Naive thymus-derived CD4-positive, alpha-beta T cell (primary cell): ENCODE measurements around the gene SERINC5. TPM values are rescaled to one million over a fixed set of nuclear protein-coding genes. Genes with fewer than 3 reads are reported as not detected.
A peak's percentile ranks its signal among the peaks of the same experiment; 100 is the strongest.

Experiments
- ATAC-seq: fragments of 150-1000 bp; cut with Tn5 transposase; 2 replicates; pipeline ENCODE4 v1.10.0; 2021; ENCODE audit warnings: mild to moderate bottlenecking, moderate library complexity
- CTCF ChIA-PET: fragments of 350-600 bp; sonication (Branson Sonifier 250); formaldehyde crosslinking; loops from one replicate; lab custom pipeline; 2021; ENCODE audit warnings: antibody characterized with exemption; lab: Charles Lee
- POLR2A ChIA-PET: fragments of 350-600 bp; sonication (Branson Sonifier 250); formaldehyde crosslinking; loops from one replicate; lab custom pipeline; 2021; ENCODE audit warnings: antibody characterized with exemption, inconsistent platforms; lab: Charles Lee
- DNase-seq, 9 donors: peaks; one replicate each; pipeline versions ENCODE4 v3.0.0 to v3.0.0-alpha.2; 2020 to 2022; ENCODE audit warnings: mixed read lengths in 1 of 9
- H3K27ac ChIP-seq: one replicate; pipeline ENCODE4 v1.7.0; 2013; ENCODE audit warnings: mild to moderate bottlenecking, low read depth, low read length, moderate library complexity
- H3K27me3 ChIP-seq, 2 donors: one replicate each; pipeline ENCODE4 v1.7.0; 2013; ENCODE audit warnings: low read length in 2 of 2, mild to moderate bottlenecking in 2 of 2, moderate library complexity in 2 of 2; ENCODE audit not compliant: control insufficient read depth in 2 of 2, insufficient read depth in 2 of 2
- H3K36me3 ChIP-seq, 3 experiments: 1 replicate in 2 of 3; 2 replicates in 1 of 3; pipeline ENCODE4 v1.7.0; 2013; ENCODE audit warnings: low read length in 3 of 3, mild to moderate bottlenecking in 3 of 3, moderate library complexity in 1 of 3; ENCODE audit not compliant: insufficient read depth in 3 of 3, control insufficient read depth in 2 of 3
- H3K4me1 ChIP-seq, 2 donors: one replicate each; pipeline ENCODE4 v1.7.0; 2013; ENCODE audit warnings: low read length in 2 of 2, mild to moderate bottlenecking in 2 of 2, moderate library complexity in 1 of 2; ENCODE audit not compliant: control insufficient read depth in 2 of 2, insufficient read depth in 2 of 2
- H3K4me3 ChIP-seq: 2 replicates; pipeline ENCODE4 v1.7.0; 2013; ENCODE audit warnings: mild to moderate bottlenecking, low read length
- H3K9me3 ChIP-seq, 3 experiments: 1 replicate in 2 of 3; 2 replicates in 1 of 3; pipeline ENCODE4 v1.7.0; 2013; ENCODE audit warnings: low read length in 3 of 3; ENCODE audit not compliant: control insufficient read depth in 2 of 3
- H3K27ac Mint-ChIP-seq, 9 donors: one replicate each; pipeline ENCODE4 v1.8.0; 2020 to 2022; ENCODE audit warnings: mixed read lengths in 9 of 9, mild to moderate bottlenecking in 8 of 9, moderate library complexity in 5 of 9, inconsistent platforms in 2 of 9
- H3K27me3 Mint-ChIP-seq, 5 donors: one replicate each; pipeline ENCODE4 v1.8.0; 2021 to 2022; ENCODE audit warnings: mixed read lengths in 5 of 5, mild to moderate bottlenecking in 1 of 5
- H3K36me3 Mint-ChIP-seq, 5 donors: one replicate each; pipeline ENCODE4 v1.8.0; 2020 to 2022; ENCODE audit warnings: mixed read lengths in 5 of 5, mild to moderate bottlenecking in 3 of 5, inconsistent platforms in 1 of 5
- H3K4me1 Mint-ChIP-seq, 7 donors: one replicate each; pipeline ENCODE4 v1.8.0; 2020 to 2022; ENCODE audit warnings: mixed read lengths in 7 of 7, mild to moderate bottlenecking in 3 of 7, inconsistent platforms in 1 of 7
- H3K4me3 Mint-ChIP-seq, 10 donors: one replicate each; pipeline ENCODE4 v1.8.0; 2020 to 2022; ENCODE audit warnings: mild to moderate bottlenecking in 10 of 10, mixed read lengths in 10 of 10, moderate library complexity in 6 of 10, inconsistent platforms in 2 of 10
- H3K9me3 Mint-ChIP-seq, 11 donors: one replicate each; pipeline ENCODE4 v1.8.0; 2020 to 2022; ENCODE audit warnings: mixed read lengths in 11 of 11, mild to moderate bottlenecking in 4 of 11, inconsistent platforms in 1 of 11, moderate library complexity in 1 of 11
- intact Hi-C, 2 donors: fragments of 100-400 bp; cut with micrococcal nuclease; formaldehyde crosslinking; loops; one replicate each; pipeline ENCODE4 v1.15.1; 2023
- polyA plus RNA-seq, 2 donors: library from polyadenylated mRNA; unstranded; fragments of 300-500 nt; fragmentation: Illumina TruSeq; gene quantifications; one replicate each; pipeline ENCODE4 v1.2.3, GENCODE V29; 2021
- total RNA-seq, 6 experiments: library from RNA in 5 of 6; stranded (reverse) in 5 of 6; gene quantifications; 1 replicate in 5 of 6; 2 replicates in 1 of 6; pipeline ENCODE4 v1.2.3 and lab custom pipeline; 2021 to 2026

SERINC5 gene
- total and polyA plus RNA-seq, 7 experiments from 2014 or later = 34.3 to 164 (median 101) TPM

DNA sequence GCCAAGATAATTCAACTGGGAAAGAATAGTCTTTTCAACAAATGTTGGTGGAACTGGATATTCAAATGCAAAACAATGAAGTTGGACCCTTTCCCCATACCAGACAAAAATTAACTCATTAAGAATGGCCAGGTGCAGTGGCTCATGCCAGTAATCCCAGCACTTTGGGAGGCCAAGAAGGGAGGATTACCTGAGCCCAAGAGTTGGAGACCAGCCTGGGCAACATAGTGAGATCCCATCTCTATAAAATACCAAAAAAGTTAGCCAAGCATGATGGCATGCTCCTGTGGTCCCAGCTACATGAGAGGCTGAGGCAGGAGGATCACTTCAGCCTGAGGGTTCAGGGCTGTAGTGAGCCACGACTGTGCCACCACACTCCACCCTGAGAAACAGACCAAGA lies 24.2 kb downstream of the SERINC5 start:
- Mint-ChIP-seq H3K9me3 (no peaks in the 10 kb centered on the region), H3K36me3 (peaks cover 0 to 9% (median 6%) of the 10 kb centered on the region in 5 donors), H3K4me1 (peaks cover 49 to 90% (median 73%) of the 10 kb centered on the region in 7 donors), H3K4me3 (peak overlapping the region in 7 of 10 donors; percentile 38 to 67 (median 58)), H3K27ac (peak overlapping the region in 7 of 9 donors; percentile 18 to 91 (median 74)), H3K27me3 (no peaks in the 10 kb centered on the region)
- CTCF ChIA-PET = no interaction called here
- intact Hi-C loops = no loop called here
- Histone ChIP-seq H3K4me3 (no peak overlapping the region), H3K27ac (peak overlapping the region; percentile 29), H3K27me3 (no peaks in the 10 kb centered on the region), H3K9me3 (no peaks in the 10 kb centered on the region), H3K4me1 (peaks cover 12 to 47% of the 10 kb centered on the region in 2 donors), H3K36me3 (no peaks in the 10 kb centered on the region)
- POLR2A ChIA-PET = interaction anchor here (0.6 to 1.0 kb wide), 4 partner anchors 12 to 101 kb away, joined by 3 read pairs; no protein-coding TSS in a partner anchor
- DNase-seq (no peak), ATAC-seq (no peak)

GRCh38 chr5:80231243-80231642 lies 24.6 kb downstream of the SERINC5 start:
- Histone ChIP-seq H3K9me3 (no peaks in the 10 kb centered on the region), H3K27me3 (no peaks in the 10 kb centered on the region), H3K4me3 (no peak overlapping the region), H3K4me1 (peaks cover 12 to 51% of the 10 kb centered on the region in 2 donors), H3K36me3 (no peaks in the 10 kb centered on the region), H3K27ac (peak overlapping the region; percentile 29)
- ATAC-seq = no peak
- Mint-ChIP-seq H3K27me3 (no peaks in the 10 kb centered on the region), H3K4me1 (peaks cover 51 to 92% (median 76%) of the 10 kb centered on the region in 7 donors), H3K36me3 (peaks cover 2 to 12% (median 7%) of the 10 kb centered on the region in 5 donors), H3K27ac (peak overlapping the region in 7 of 9 donors; percentile 18 to 91 (median 74)), H3K4me3 (peak overlapping the region in 8 of 10 donors; percentile 21 to 67 (median 52)), H3K9me3 (no peaks in the 10 kb centered on the region)
- ChIA-PET POLR2A (interaction anchor here (0.6 to 1.1 kb wide), 5 partner anchors 12 to 100 kb away, joined by 3 read pairs; no protein-coding TSS in a partner anchor), CTCF (no interaction called here)
- no peak for DNase-seq
- intact Hi-C loops = no loop called here

DNA sequence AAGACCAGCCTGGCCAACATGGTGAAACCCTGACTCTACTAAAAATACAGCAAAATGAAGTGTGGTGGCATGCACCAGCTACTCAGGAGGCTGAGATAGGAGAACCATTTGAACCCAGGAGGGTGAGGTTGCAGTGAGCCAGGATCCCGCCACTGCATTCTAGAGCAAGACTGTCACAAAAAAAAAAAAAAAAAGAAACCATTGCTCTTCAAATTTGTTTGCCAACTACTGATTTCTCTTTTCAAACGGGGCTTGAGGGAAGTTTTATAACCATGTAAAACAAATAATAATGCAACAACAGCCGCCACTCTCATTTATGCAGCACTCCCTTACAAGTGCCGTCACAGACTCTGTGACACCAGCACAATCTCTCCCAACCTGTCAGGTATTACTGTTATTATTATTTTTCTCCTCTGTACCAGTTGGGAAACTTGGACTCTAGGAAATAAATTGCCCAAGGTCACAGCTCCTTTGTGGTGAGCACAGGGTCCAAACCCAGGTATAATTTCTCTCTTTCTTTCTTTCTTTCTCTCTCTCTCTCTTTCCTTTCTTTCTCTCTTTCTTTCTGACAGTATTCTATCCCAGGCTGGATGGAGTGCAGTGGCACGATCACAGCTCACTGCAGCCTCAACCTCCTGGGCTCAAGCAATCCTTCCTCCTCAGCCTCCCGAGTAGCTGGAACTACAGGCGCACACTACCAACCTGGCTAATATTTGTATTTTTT lies 25.4 kb downstream of the SERINC5 start:
- H3K9me3 ChIP-seq = no peaks in the 10 kb centered on the region
- H3K4me3 ChIP-seq = no peak overlapping the region
- H3K27ac ChIP-seq = peak overlapping the region; percentile 34
- H3K27me3 ChIP-seq = no peaks in the 10 kb centered on the region
- H3K36me3 Mint-ChIP-seq = peaks cover 3 to 11% (median 7%) of the 10 kb centered on the region in 5 donors
- DNase-seq (no peak), ATAC-seq (no peak)
- H3K4me1 Mint-ChIP-seq = peaks cover 52 to 92% (median 78%) of the 10 kb centered on the region in 7 donors
- peak overlapping the region in 9 of 10 donors; percentile 26 to 73 (median 65) for H3K4me3 Mint-ChIP-seq
- H3K9me3 Mint-ChIP-seq = no peaks in the 10 kb centered on the region
- H3K36me3 ChIP-seq = no peaks in the 10 kb centered on the region
- CTCF ChIA-PET = interaction anchor here (0.7 kb wide), 1 partner anchor 153 kb away, joined by 3 read pairs; no protein-coding TSS in a partner anchor
- H3K4me1 ChIP-seq = peaks cover 12 to 57% of the 10 kb centered on the region in 2 donors
- intact Hi-C loops = loop anchor here in 1 of 2 donors (1.0 kb wide), 1 partner anchor 10 kb away; no protein-coding TSS in a partner anchor
- no peaks in the 10 kb centered on the region for H3K27me3 Mint-ChIP-seq
- POLR2A ChIA-PET = interaction anchor here (0.7 to 1.2 kb wide), 3 partner anchors 13 to 83 kb away, joined by 3 to 4 read pairs (median 3); no protein-coding TSS in a partner anchor
- H3K27ac Mint-ChIP-seq = peak overlapping the region in 8 of 9 donors; percentile 70 to 91 (median 73)

- ATAC-seq = no peak
- CTCF ChIA-PET = interaction anchor here (0.7 kb wide), 1 partner anchor 152 kb away, joined by 3 read pairs; no protein-coding TSS in a partner anchor
- H3K4me3 Mint-ChIP-seq = peak overlapping the region in 8 of 10 donors; percentile 26 to 72 (median 60)
- H3K9me3 Mint-ChIP-seq = no peaks in the 10 kb centered on the region
- DNase-seq = no peak
- peak overlapping the region in 7 of 9 donors; percentile 43 to 91 (median 71) for H3K27ac Mint-ChIP-seq
- peaks cover 10 to 56% of the 10 kb centered on the region in 2 donors for H3K4me1 ChIP-seq
- peaks cover 58 to 92% (median 80%) of the 10 kb centered on the region in 7 donors for H3K4me1 Mint-ChIP-seq
- H3K36me3 ChIP-seq = no peaks in the 10 kb centered on the region
- POLR2A ChIA-PET = interaction anchor here (0.7 to 1.2 kb wide), 4 partner anchors 9 to 25 kb away, joined by 3 to 4 read pairs (median 4); no protein-coding TSS in a partner anchor
- no peaks in the 10 kb centered on the region for H3K27me3 ChIP-seq
- H3K36me3 Mint-ChIP-seq = peaks cover 8 to 16% (median 11%) of the 10 kb centered on the region in 5 donors
- H3K4me3 ChIP-seq = no peak overlapping the region
- H3K27ac ChIP-seq = peak overlapping the region; percentile 34
- no peaks in the 10 kb centered on the region for H3K9me3 ChIP-seq
- intact Hi-C loops = loop anchor here in 1 of 2 donors (1.0 to 5.0 kb wide), 2 partner anchors 10 to 38 kb away; no protein-coding TSS in a partner anchor
- no peaks in the 10 kb centered on the region for H3K27me3 Mint-ChIP-seq
Measured at GRCh38 chr5:80229902-80230255, 26.0 kb downstream of the SERINC5 start.

DNA sequence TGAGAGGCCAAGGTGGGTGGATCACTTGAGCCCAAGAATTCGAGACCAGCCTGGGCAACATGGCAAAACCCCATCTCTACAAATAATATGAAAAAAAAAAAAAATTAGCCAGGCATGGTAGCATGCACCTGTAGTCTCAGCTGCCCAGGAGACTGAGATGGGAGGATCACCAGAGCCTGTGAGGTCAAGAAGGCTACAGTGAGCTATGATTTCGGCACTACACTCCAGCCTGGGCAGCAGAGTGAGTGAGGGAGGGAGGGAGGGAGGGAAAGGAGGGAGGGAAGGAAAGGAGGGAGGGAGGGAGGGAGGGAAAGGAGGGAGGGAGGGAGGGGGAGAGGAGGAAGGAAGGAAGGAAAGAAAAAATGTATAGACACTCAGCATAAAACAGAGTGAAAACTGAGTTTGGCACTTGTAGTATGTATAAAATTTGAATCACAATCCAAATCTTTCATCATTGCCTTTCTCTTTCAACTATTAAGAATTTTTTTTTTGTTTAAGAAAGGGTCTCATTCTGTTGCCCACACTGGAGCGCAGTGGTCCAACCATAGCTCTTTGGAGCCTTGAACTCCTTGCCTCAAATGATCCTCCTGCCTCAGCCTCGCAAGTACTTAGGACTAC lies 27.8 kb downstream of the SERINC5 start:
- no peaks in the 10 kb centered on the region for H3K27me3 Mint-ChIP-seq
- ATAC-seq (no peak), DNase-seq (no peak)
- POLR2A ChIA-PET = interaction anchor here (0.6 to 1.4 kb wide), 4 partner anchors 13 to 36 kb away, joined by 3 to 6 read pairs (median 3); partner anchors contain the start of gene SERINC5
- intact Hi-C loops = loop anchor here in 1 of 2 donors (1.0 to 5.0 kb wide), 3 partner anchors 11 to 36 kb away; no protein-coding TSS in a partner anchor
- H3K27ac Mint-ChIP-seq = peak overlapping the region in 8 of 9 donors; percentile 42 to 91 (median 86)
- H3K27me3 ChIP-seq = no peaks in the 10 kb centered on the region
- CTCF ChIA-PET = interaction anchor here (0.8 kb wide), 1 partner anchor 47 kb away, joined by 3 read pairs; no protein-coding TSS in a partner anchor
- H3K27ac ChIP-seq = peak overlapping the region; percentile 7
- H3K9me3 Mint-ChIP-seq = no peaks in the 10 kb centered on the region
- H3K36me3 Mint-ChIP-seq = peaks cover 8 to 18% (median 11%) of the 10 kb centered on the region in 5 donors
- peaks cover 52 to 95% (median 71%) of the 10 kb centered on the region in 7 donors for H3K4me1 Mint-ChIP-seq
- no peaks in the 10 kb centered on the region for H3K9me3 ChIP-seq
- H3K4me3 Mint-ChIP-seq = peak overlapping the region in 9 of 10 donors; percentile 39 to 89 (median 71)
- no peak overlapping the region for H3K4me3 ChIP-seq
- H3K36me3 ChIP-seq = peaks cover 0 to 3% (median 0%) of the 10 kb centered on the region in 3 experiments
- peaks cover 0 to 49% of the 10 kb centered on the region in 2 donors for H3K4me1 ChIP-seq

- peaks cover 9 to 22% (median 14%) of the 10 kb centered on the region in 5 donors for H3K36me3 Mint-ChIP-seq
- ATAC-seq = no peak
- peak in 1 of 9 donors; percentile 51 for DNase-seq
- intact Hi-C loops = loop anchor here in 1 of 2 donors (2.0 to 5.0 kb wide), 2 partner anchors 15 to 34 kb away; no protein-coding TSS in a partner anchor
- H3K4me3 Mint-ChIP-seq = peak overlapping the region in 9 of 10 donors; percentile 67 to 89 (median 72)
- Histone ChIP-seq H3K4me1 (peaks cover 0 to 55% of the 10 kb centered on the region in 2 donors), H3K36me3 (peaks cover 0 to 3% (median 0%) of the 10 kb centered on the region in 3 experiments), H3K9me3 (no peaks in the 10 kb centered on the region), H3K4me3 (no peak overlapping the region), H3K27ac (peak overlapping the region; percentile 33), H3K27me3 (no peaks in the 10 kb centered on the region)
- H3K4me1 Mint-ChIP-seq = peaks cover 47 to 93% (median 69%) of the 10 kb centered on the region in 7 donors
- POLR2A ChIA-PET = interaction anchor here (1.1 kb wide), 1 partner anchor 13 kb away, joined by 3 read pairs; no protein-coding TSS in a partner anchor
- H3K9me3 Mint-ChIP-seq = no peaks in the 10 kb centered on the region
- peak overlapping the region; percentile 34 to 96 (median 90) for H3K27ac Mint-ChIP-seq
- CTCF ChIA-PET = no interaction called here
- H3K27me3 Mint-ChIP-seq = no peaks in the 10 kb centered on the region
Measured at GRCh38 chr5:80225934-80226326, 29.9 kb downstream of the SERINC5 start.
